Thymus (tissue), 14 donors: ENCODE measurements around the gene ILF2. TPM values are rescaled to one million over a fixed set of nuclear protein-coding genes. Genes with fewer than 3 reads are reported as not detected.
"Not testable (repeated sequence)": the region's sequence is repeated elsewhere in the genome, so short reads cannot be mapped to it uniquely, and the experiment has no call there.

Source experiments
- DNase-seq, 9 donors: peaks; one replicate each; pipeline ENCODE4 v3.0.0-alpha.2; 2013; ENCODE audit warnings: low spot score in 9 of 9, low read depth in 6 of 9, missing footprints in 1 of 9
- H3K27ac ChIP-seq, 2 donors: one replicate each; pipeline ENCODE4 v1.5.1; 2013; ENCODE audit warnings: control low read depth in 1 of 2, low read depth in 1 of 2, low read length in 1 of 2, mild to moderate bottlenecking in 1 of 2, moderate library complexity in 1 of 2
- H3K27me3 ChIP-seq, 2 donors: one replicate each; pipeline ENCODE4 v1.5.1; 2013; ENCODE audit warnings: low read length in 1 of 2; ENCODE audit not compliant: control insufficient read depth in 2 of 2, insufficient read depth in 1 of 2
- H3K36me3 ChIP-seq, 2 donors: one replicate each; pipeline ENCODE4 v1.5.1; 2013; ENCODE audit warnings: low read length in 1 of 2, mild to moderate bottlenecking in 1 of 2, moderate library complexity in 1 of 2; ENCODE audit not compliant: control insufficient read depth in 2 of 2, insufficient read depth in 2 of 2
- H3K4me1 ChIP-seq, 2 donors: one replicate each; pipeline ENCODE4 v1.5.1; 2013; ENCODE audit warnings: low read length in 2 of 2; ENCODE audit not compliant: control insufficient read depth in 2 of 2, insufficient read depth in 2 of 2
- H3K4me3 ChIP-seq, 2 donors: one replicate each; pipeline ENCODE4 v1.5.1; 2013; ENCODE audit warnings: low read length in 2 of 2, control low read depth in 1 of 2, mild to moderate bottlenecking in 1 of 2
- H3K9me3 ChIP-seq, 2 donors: one replicate each; pipeline ENCODE4 v1.5.1; 2013; ENCODE audit warnings: low read length in 1 of 2, mild to moderate bottlenecking in 1 of 2; ENCODE audit not compliant: control insufficient read depth in 2 of 2, insufficient read depth in 1 of 2
- WGBS: extraction: QIAGEN DNeasy Blood & Tissue Kit; methylation state at CpG from one replicate; pipeline ENCODE4 v1.1.7; 2013; 5-methylcytosine and 5-hydroxymethylcytosine counted together
- long read RNA-seq, 10 donors: transcript quantifications; one replicate each; lab custom pipeline, GENCODE V29; 2026
- polyA plus RNA-seq: library from polyadenylated mRNA; stranded (reverse); fragments of 200-250 nt; gene quantifications from one replicate; pipeline ENCODE4 v1.2.3, GENCODE V29; 2013
- total RNA-seq: library from RNA; stranded (reverse); fragments of 120-200 nt; gene quantifications from one replicate; pipeline ENCODE4 v1.2.4, GENCODE V29; 2013
- donor health status: healthy.

ILF2 gene
- 435 TPM for total RNA-seq
- 91.2 TPM for polyA plus RNA-seq
- long read RNA-seq, donor 1, transcript ILF2-201 (14 exons, 1,659 nt), result major isoform, 29 of 35 reads
- long read RNA-seq, donor 1, partial matches to known transcripts, result 6 of 35 reads
- long read RNA-seq, donor 1, other reads (novel, unspliced or antisense), result 0 of 35 reads
- long read RNA-seq, donor 2, transcript ILF2-201 (14 exons, 1,659 nt), result major isoform, 159 of 445 reads
- long read RNA-seq, donor 2, partial matches to known transcripts, result 151 of 445 reads
- long read RNA-seq, donor 2, other reads (novel, unspliced or antisense), result 134 of 445 reads
- long read RNA-seq, donor 3, transcript ILF2-201 (14 exons, 1,659 nt), result major isoform, 178 of 309 reads
- long read RNA-seq, donor 3, partial matches to known transcripts, result 129 of 309 reads
- long read RNA-seq, donor 3, other reads (novel, unspliced or antisense), result 0 of 309 reads
- long read RNA-seq, donor 4, transcript ILF2-201 (14 exons, 1,659 nt), result major isoform, 64 of 146 reads
- long read RNA-seq, donor 4, partial matches to known transcripts, result 79 of 146 reads
- long read RNA-seq, donor 4, other reads (novel, unspliced or antisense), result 0 of 146 reads
- long read RNA-seq, donor 5, transcript ILF2-201 (14 exons, 1,659 nt), result major isoform, 165 of 328 reads
- long read RNA-seq, donor 5, partial matches to known transcripts, result 158 of 328 reads
- long read RNA-seq, donor 5, other reads (novel, unspliced or antisense), result 5 of 328 reads
- long read RNA-seq, donor 6, transcript ILF2-201 (14 exons, 1,659 nt), result major isoform, 85 of 125 reads
- long read RNA-seq, donor 6, partial matches to known transcripts, result 33 of 125 reads
- long read RNA-seq, donor 6, other reads (novel, unspliced or antisense), result 6 of 125 reads
- long read RNA-seq, donor 7, transcript ILF2-201 (14 exons, 1,659 nt), result major isoform, 140 of 232 reads
- long read RNA-seq, donor 7, partial matches to known transcripts, result 91 of 232 reads
- long read RNA-seq, donor 7, other reads (novel, unspliced or antisense), result 0 of 232 reads
- long read RNA-seq, donor 8, transcript ILF2-201 (14 exons, 1,659 nt), result major isoform, 43 of 70 reads
- long read RNA-seq, donor 8, partial matches to known transcripts, result 27 of 70 reads
- long read RNA-seq, donor 8, other reads (novel, unspliced or antisense), result 0 of 70 reads
- long read RNA-seq, donor 9, transcript ILF2-201 (14 exons, 1,659 nt), result major isoform, 78 of 150 reads
- long read RNA-seq, donor 9, partial matches to known transcripts, result 66 of 150 reads
- long read RNA-seq, donor 9, other reads (novel, unspliced or antisense), result 5 of 150 reads
- long read RNA-seq, donor 10, transcript ILF2-201 (14 exons, 1,659 nt), result major isoform, 78 of 168 reads
- long read RNA-seq, donor 10, partial matches to known transcripts, result 87 of 168 reads
- long read RNA-seq, donor 10, other reads (novel, unspliced or antisense), result 0 of 168 reads

GRCh38 chr1:153670859-153671627, at the start of gene ILF2:
Gene ILF2, minus strand, starts transcription at chr1:153670993. Its CDS starts 71 bp downstream, at chr1:153670922.
- Histone ChIP-seq H3K4me3 (peak within 1 kb of the TSS; percentile 73 to 91), H3K9me3 (peaks cover 0 to 3% of the 10 kb centered on the region in 2 donors), H3K27me3 (no peaks in the 10 kb centered on the region), H3K27ac (peak within 1 kb of the TSS; percentile 90 to 94), H3K4me1 (peaks cover 9 to 12% of the 10 kb centered on the region in 2 donors), H3K36me3 (peaks cover 26 to 40% of the 10 kb centered on the region in 2 donors)
- DNase-seq, result peak; percentile 98 to 100 (median 99)
- under 1% methylated on average over 35 of the region's 35 CpGs for WGBS

GRCh38 chr1:153717330-153717729, 46.5 kb upstream of the ILF2 start:
- H3K9me3 ChIP-seq, result peaks cover 0 to 3% of the 10 kb centered on the region in 2 donors
- WGBS, result 94% methylated on average over 3 of the region's 3 CpGs
- H3K27ac ChIP-seq, result no peak overlapping the region
- H3K4me1 ChIP-seq, result no peaks in the 10 kb centered on the region
- no peaks in the 10 kb centered on the region for H3K27me3 ChIP-seq
- H3K4me3 ChIP-seq, result no peak overlapping the region
- H3K36me3 ChIP-seq, result no peaks in the 10 kb centered on the region
- DNase-seq, result no peak

DNA sequence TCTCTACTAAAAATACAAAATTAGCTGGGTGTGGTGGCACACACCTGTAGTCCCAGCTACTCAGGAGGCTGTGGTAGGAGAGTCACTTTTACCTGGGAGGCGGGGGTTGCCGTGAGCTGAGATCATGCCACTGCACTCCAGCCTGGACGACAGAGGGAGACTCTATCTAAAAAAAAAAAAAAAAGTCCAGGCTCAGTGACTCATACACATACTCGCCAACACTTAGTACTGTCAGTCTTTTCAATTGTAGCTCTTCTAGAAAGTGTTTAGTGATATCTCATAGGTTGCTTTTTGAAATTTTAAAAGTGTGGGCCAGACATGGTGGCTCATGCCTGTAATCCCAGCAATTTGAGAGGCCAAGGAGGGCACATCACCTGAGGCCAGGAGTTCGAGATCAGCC, 45.4 kb upstream of the ILF2 start:
- not testable (repeated sequence) for DNase-seq, H3K4me3 ChIP-seq, H3K4me1 ChIP-seq, H3K36me3 ChIP-seq, H3K27me3 ChIP-seq, H3K27ac ChIP-seq, H3K9me3 ChIP-seq
- WGBS, result 96% methylated on average over 5 of the region's 5 CpGs

GRCh38 chr1:153711026-153711425, 40.2 kb upstream of the ILF2 start:
- no peak for DNase-seq
- Histone ChIP-seq H3K36me3 (no peaks in the 10 kb centered on the region), H3K27ac (no peak overlapping the region), H3K4me1 (no peaks in the 10 kb centered on the region), H3K27me3 (no peaks in the 10 kb centered on the region), H3K4me3 (no peak overlapping the region), H3K9me3 (no peaks in the 10 kb centered on the region)
- WGBS, result 81% methylated on average over 7 of the region's 7 CpGs

DNA sequence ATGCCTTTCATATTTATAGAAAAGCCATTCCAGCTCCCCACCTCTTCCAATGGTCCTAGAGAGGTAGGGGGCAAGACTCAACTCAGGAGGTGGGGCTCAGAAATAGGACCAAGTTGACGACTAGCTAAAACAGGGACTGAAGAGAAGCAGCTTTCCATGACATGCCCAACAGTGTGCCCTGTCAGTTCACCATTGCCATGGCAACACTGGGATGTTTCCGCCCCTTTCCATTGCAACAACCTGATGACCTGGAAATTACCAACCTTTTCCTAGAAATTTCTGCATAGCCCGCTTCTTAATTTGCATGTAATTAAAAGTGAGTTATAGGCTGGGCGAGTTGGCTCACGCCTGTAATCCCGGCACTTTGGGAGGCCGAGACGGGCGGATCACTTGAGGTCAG, 34.7 kb upstream of the ILF2 start:
- Histone ChIP-seq H3K4me1 (no peaks in the 10 kb centered on the region), H3K4me3 (no peak overlapping the region), H3K27ac (no peak overlapping the region), H3K36me3 (no peaks in the 10 kb centered on the region), H3K9me3 (no peaks in the 10 kb centered on the region), H3K27me3 (no peaks in the 10 kb centered on the region)
- WGBS, result 91% methylated on average over 9 of the region's 9 CpGs
- no peak for DNase-seq

DNA sequence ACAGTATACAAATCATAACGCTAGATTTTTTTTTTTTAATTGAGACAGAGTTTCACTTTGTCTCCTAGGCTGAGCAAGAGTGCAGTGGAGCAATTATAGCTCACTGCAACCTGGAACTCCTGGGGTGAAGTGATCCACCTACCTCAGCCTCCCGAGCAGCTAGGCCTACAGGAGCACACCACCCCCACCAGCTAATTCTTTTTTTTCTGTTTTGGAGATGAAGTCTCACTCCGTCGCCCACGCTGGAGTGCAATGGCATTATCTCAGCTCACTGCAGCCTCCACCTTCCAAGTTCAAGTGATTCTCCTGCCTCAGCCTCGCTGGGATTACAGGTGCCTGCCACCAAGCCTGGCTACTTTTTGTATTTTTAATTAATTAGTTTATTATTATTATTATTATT, 29.0 kb upstream of the ILF2 start:
- Histone ChIP-seq H3K36me3 (no peaks in the 10 kb centered on the region), H3K27me3 (peaks cover 0 to 15% of the 10 kb centered on the region in 2 donors), H3K27ac (no peak overlapping the region), H3K9me3 (no peaks in the 10 kb centered on the region), H3K4me1 (peaks cover 0 to 10% of the 10 kb centered on the region in 2 donors), H3K4me3 (no peak overlapping the region)
- DNase-seq, result no peak
- WGBS, result 98% methylated on average over 6 of the region's 6 CpGs

DNA sequence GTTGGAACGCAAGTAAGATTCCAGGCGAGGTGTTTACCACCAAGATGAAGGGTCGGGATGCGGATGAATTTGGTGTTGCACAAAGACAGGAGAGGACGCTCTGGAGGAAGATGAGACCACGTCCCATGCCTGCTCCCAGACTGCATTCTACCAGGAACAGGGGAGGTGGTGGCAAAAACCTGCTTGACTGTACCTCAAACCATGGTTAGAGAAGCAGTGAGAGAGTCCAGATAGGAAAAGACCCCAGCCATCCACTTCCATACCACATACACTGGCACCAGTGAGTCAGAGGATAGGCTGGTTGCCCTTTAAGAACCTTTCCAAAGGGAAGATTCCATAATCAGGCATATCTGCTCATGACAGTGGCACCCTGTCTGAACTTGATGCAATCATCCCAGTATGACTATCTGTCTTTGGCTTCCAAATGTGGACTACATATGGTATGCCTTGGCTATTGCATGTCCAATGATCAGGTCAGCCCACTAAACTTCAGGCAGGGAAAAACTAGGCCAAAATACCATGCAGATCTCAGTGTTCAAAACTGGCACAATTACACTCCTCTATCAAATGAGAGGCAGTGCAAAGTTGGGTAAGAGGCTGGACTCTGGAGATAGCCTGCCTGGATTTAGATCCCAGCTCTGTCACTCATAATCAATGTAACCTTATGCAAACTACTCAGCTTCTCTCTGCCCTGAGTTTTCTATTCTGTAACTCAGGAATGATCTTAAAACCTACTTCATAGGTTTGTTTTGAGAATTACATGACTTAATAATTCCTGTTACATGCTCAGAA, 28.3 kb upstream of the ILF2 start:
- no peak overlapping the region for H3K4me3 ChIP-seq
- no peak overlapping the region for H3K27ac ChIP-seq
- H3K9me3 ChIP-seq, result no peaks in the 10 kb centered on the region
- H3K4me1 ChIP-seq, result peaks cover 0 to 10% of the 10 kb centered on the region in 2 donors
- H3K27me3 ChIP-seq, result peaks cover 0 to 15% of the 10 kb centered on the region in 2 donors
- no peaks in the 10 kb centered on the region for H3K36me3 ChIP-seq
- no peak for DNase-seq
- 99% methylated on average over 6 of the region's 6 CpGs for WGBS
